HCT116 (cell line): ENCODE measurements around the gene NMS. TPM values are rescaled to one million over a fixed set of nuclear protein-coding genes. Genes with fewer than 3 reads are reported as not detected.

Experiments
- ATAC-seq: fragments of 200-7000 bp; cut with Tn5 transposase; 2 replicates; pipeline ENCODE4 v1.9.1; 2020; ENCODE audit warnings: mild to moderate bottlenecking, moderate library complexity
- BruUV-seq: library from RNA; stranded (reverse); fragments of 400-500 nt; replicated peaks from 2 replicates; lab custom pipeline; 2021; lab: Mats Ljungman, UMichigan
- CTCF ChIA-PET: fragments of 300-600 bp; sonication (Branson Sonifier 250); formaldehyde crosslinking; loops from one replicate; lab custom pipeline; 2021; ENCODE audit warnings: antibody characterized with exemption; lab: Charles Lee
- POLR2A ChIA-PET: fragments of 300-600, 350-600 bp; sonication (Branson Sonifier 250); formaldehyde crosslinking; loops from one replicate; lab custom pipeline; 2021; ENCODE audit warnings: antibody characterized with exemption; lab: Charles Lee
- RAD21 ChIA-PET, 2 experiments: fragments of 300-600 bp; sonication (Branson Sonifier 250); formaldehyde crosslinking; loops; one replicate each; lab custom pipeline; 2023; ENCODE audit warnings: low total read pairs in 2 of 2; ENCODE audit not compliant: uncharacterized antibody in 2 of 2, unreplicated experiment in 2 of 2, low non-redundant PET in 1 of 2; lab: Charles Lee
- DNase-seq: peaks from one replicate; pipeline ENCODE4 v3.0.0-alpha.2; 2010; ENCODE audit warnings: low read depth, low spot score
- H2AFZ ChIP-seq: fragments of 200-600 bp; shearing (Covaris generic), sonication (generic); 2 replicates; pipeline ENCODE4 v1.6.1; 2017; ENCODE audit warnings: low read depth, mixed run types, mixed read lengths, antibody characterized with exemption, low read length; ENCODE audit not compliant: poor library complexity, severe bottlenecking
- H3K27ac ChIP-seq: 2 replicates; pipeline ENCODE4 v1.5.1; 2012; ENCODE audit warnings: low read depth, low read length
- H3K27me3 ChIP-seq: fragments of 200-600 bp; sonication (generic); 2 replicates; pipeline ENCODE4 v1.6.1; 2016; ENCODE audit warnings: mixed run types, low read length, mixed read lengths; ENCODE audit not compliant: insufficient read depth
- H3K36me3 ChIP-seq, 2 experiments: fragments of 200-500 bp in 1 of 2; fragments of 200-600 bp in 1 of 2; sonication (Bioruptor generic) in 1 of 2; sonication (generic) in 1 of 2; 2 replicates each; pipeline versions ENCODE4 v1.5.1 to v1.6.1; 2014 to 2016; ENCODE audit warnings: low read length in 2 of 2, inconsistent platforms in 1 of 2, mixed read lengths in 1 of 2, mixed run types in 1 of 2; ENCODE audit not compliant: insufficient read depth in 2 of 2, control insufficient read depth in 1 of 2
- H3K4me1 ChIP-seq, 2 experiments: fragments of 200-600 bp in 1 of 2; sonication (generic) in 1 of 2; 2 replicates each; pipeline versions ENCODE4 v1.5.1 to v1.6.1; 2012 to 2017; ENCODE audit warnings: low read length in 2 of 2, inconsistent platforms in 1 of 2, mild to moderate bottlenecking in 1 of 2, mixed read lengths in 1 of 2, mixed run types in 1 of 2, moderate library complexity in 1 of 2; ENCODE audit not compliant: insufficient read depth in 2 of 2, control insufficient read depth in 1 of 2
- H3K4me2 ChIP-seq: fragments of 200-600 bp; sonication (generic); 2 replicates; pipeline ENCODE4 v1.6.1; 2017; ENCODE audit warnings: mixed run types, low read length, mixed read lengths
- H3K4me3 ChIP-seq, 2 experiments: fragments of 200-600 bp in 1 of 2; sonication (generic) in 1 of 2; replicated peaks in 1 of 2; 2 replicates each; pipeline ENCODE4 v1.5.1; 2011 to 2016; ENCODE audit warnings: low read length in 2 of 2, control low read depth in 1 of 2, low read depth in 1 of 2, mild to moderate bottlenecking in 1 of 2, mixed read lengths in 1 of 2, mixed run types in 1 of 2
- H3K79me2 ChIP-seq: fragments of 200-600 bp; sonication (generic); 2 replicates; pipeline ENCODE4 v1.6.1; 2017; ENCODE audit warnings: mild to moderate bottlenecking, mixed run types, low read length, moderate library complexity, mixed read lengths; ENCODE audit not compliant: insufficient read depth
- H3K9ac ChIP-seq: fragments of 200-600 bp; sonication (generic); 2 replicates; pipeline ENCODE4 v1.6.1; 2016; ENCODE audit warnings: low read length, mixed read lengths
- H3K9me2 ChIP-seq: fragments of 200-600 bp; sonication (generic), shearing (Covaris generic); 2 replicates; pipeline ENCODE4 v1.6.1; 2017; ENCODE audit warnings: mixed run types, mild to moderate bottlenecking, moderate library complexity; ENCODE audit not compliant: insufficient read depth
- H3K9me3 ChIP-seq, 2 experiments: fragments of 200-500 bp in 1 of 2; fragments of 200-600 bp in 1 of 2; sonication (Bioruptor generic) in 1 of 2; sonication (generic) in 1 of 2; 2 replicates each; pipeline ENCODE4 v1.6.1; 2014 to 2017; ENCODE audit warnings: low read length in 2 of 2, mixed read lengths in 2 of 2, inconsistent platforms in 1 of 2, low read depth in 1 of 2, mild to moderate bottlenecking in 1 of 2, mixed run types in 1 of 2, moderate library complexity in 1 of 2; ENCODE audit not compliant: control insufficient read depth in 1 of 2, insufficient read depth in 1 of 2
- H4K20me1 ChIP-seq: fragments of 200-600 bp; sonication (generic), shearing (Covaris generic); 2 replicates; pipeline ENCODE4 v1.6.1; 2017; ENCODE audit warnings: mixed run types, mild to moderate bottlenecking, moderate library complexity; ENCODE audit not compliant: insufficient read depth
- CBX3 ChIP-seq: IDR thresholded peaks from 2 replicates; pipeline ENCODE4 v1.6.1; 2012; ENCODE audit warnings: low read depth
- CEBPB ChIP-seq: IDR thresholded peaks from 2 replicates; pipeline ENCODE4 v1.6.1; 2012; ENCODE audit warnings: low read depth
- CTCF ChIP-seq, 3 experiments: fragments of 200-600 bp in 1 of 3; sonication (generic) in 1 of 3; IDR thresholded peaks in 2 of 3; conservative IDR thresholded peaks in 1 of 3; 2 replicates each; pipeline ENCODE4 v1.5.1; 2012 to 2017; ENCODE audit warnings: low read depth in 2 of 3, low read length in 2 of 3, antibody characterized with exemption in 1 of 3, borderline replicate concordance in 1 of 3, control low read depth in 1 of 3, mild to moderate bottlenecking in 1 of 3, mixed read lengths in 1 of 3, mixed run types in 1 of 3, moderate library complexity in 1 of 3; ENCODE audit not compliant: insufficient read depth in 1 of 3
- EGR1 ChIP-seq: IDR thresholded peaks from 2 replicates; pipeline ENCODE4 v1.6.1; 2012; ENCODE audit warnings: low read depth
- EZH2 ChIP-seq: fragments of 200-600 bp; sonication (generic); IDR thresholded peaks from 2 replicates; pipeline ENCODE4 v1.6.1; 2017; ENCODE audit warnings: antibody characterized with exemption, mixed run types
- FOSL1 ChIP-seq: IDR thresholded peaks from 2 replicates; pipeline ENCODE4 v1.6.1; 2012; ENCODE audit warnings: low read depth
- POLR2AphosphoS5 ChIP-seq: IDR thresholded peaks from 2 replicates; pipeline ENCODE4 v1.6.1; 2011; ENCODE audit warnings: mild to moderate bottlenecking, low read depth, low read length, moderate library complexity
- SIN3A ChIP-seq: IDR thresholded peaks from 2 replicates; pipeline ENCODE4 v1.6.1; 2012; ENCODE audit warnings: low read depth
- TCF7L2 ChIP-seq: IDR thresholded peaks from 2 replicates; pipeline ENCODE4 v1.7.0; 2011; ENCODE audit warnings: borderline replicate concordance, inconsistent platforms; ENCODE audit not compliant: insufficient read depth, insufficient read length; ENCODE audit errors: extremely low read depth
- ZBTB33 ChIP-seq: IDR thresholded peaks from 2 replicates; pipeline ENCODE4 v1.6.1; 2011; ENCODE audit warnings: mild to moderate bottlenecking, low read length, moderate library complexity; ENCODE audit not compliant: insufficient replicate concordance; ENCODE audit errors: extremely low read depth
- ZNF274 ChIP-seq: fragments of 200-500 bp; sonication (Bioruptor generic); IDR thresholded peaks from 2 replicates; pipeline ENCODE4 v1.6.1; 2014; ENCODE audit warnings: mild to moderate bottlenecking, low read depth, low read length, inconsistent platforms
- intact Hi-C: fragments of 100-400 bp; cut with micrococcal nuclease; formaldehyde crosslinking; loops from 2 replicates; pipeline ENCODE4 v1.10.0; 2022
- total RNA-seq: library from RNA; stranded (reverse); gene quantifications from one replicate; pipeline ENCODE4 v1.2.1, GENCODE V29; 2021; ENCODE audit not compliant: unreplicated experiment
- TF ChIP-seq, protein P1 (sequence below): IDR thresholded peaks from 2 replicates; pipeline ENCODE4 v1.6.1; 2012
- TF ChIP-seq, protein P2 (sequence below): IDR thresholded peaks from 2 replicates; pipeline ENCODE4 v1.6.1; 2012; ENCODE audit warnings: low read depth

NMS gene
- total RNA-seq, 1 experiment from 2014 or later, result not detected

DNA sequence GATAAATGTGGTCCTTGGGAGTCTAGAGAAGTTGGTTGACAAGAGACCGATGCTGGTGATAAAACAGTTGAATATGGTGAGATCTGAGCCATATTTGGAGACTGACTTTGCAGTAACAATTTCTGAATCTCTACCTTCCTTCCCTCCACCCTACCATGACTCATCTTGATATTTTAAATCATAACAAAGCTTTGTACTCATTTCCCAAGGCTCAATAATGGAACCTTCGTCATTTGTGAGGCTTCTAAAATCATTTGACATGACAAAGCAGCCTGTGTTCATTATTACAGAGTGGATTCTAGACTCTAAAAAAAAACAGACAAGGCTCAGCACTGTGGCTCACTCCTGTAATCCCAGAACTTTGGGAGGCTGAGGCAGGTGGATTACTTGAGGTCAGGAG is 54.0 kb downstream of the NMS start (continued):
- TF ChIP-seq SIN3A (no peak), ZBTB33 (no peak)

- no TSS peak for BruUV-seq
- no peaks in the 10 kb centered on the region for H3K9me2 ChIP-seq
Measured at GRCh38 chr2:100526868-100527267, 56.6 kb downstream of the NMS start.

More at GRCh38 chr2:100526868-100527267, 56.6 kb downstream of the NMS start:
- ATAC-seq (no peak), DNase-seq (no peak)
- no peak overlapping the region for H3K4me2 ChIP-seq
- H3K27me3 ChIP-seq, result no peaks in the 10 kb centered on the region
- H3K79me2 ChIP-seq, result no peaks in the 10 kb centered on the region
- no peak overlapping the region for H3K27ac ChIP-seq
- RAD21 ChIA-PET, result no interaction called here
- H4K20me1 ChIP-seq, result no peaks in the 10 kb centered on the region
- no peaks in the 10 kb centered on the region for H3K9me3 ChIP-seq
- intact Hi-C loops, result no loop called here
- no peak overlapping the region for H2AFZ ChIP-seq
- H3K4me3 ChIP-seq, result no peak overlapping the region
- H3K4me1 ChIP-seq, result no peaks in the 10 kb centered on the region
- CTCF ChIA-PET, result no interaction called here
- H3K9ac ChIP-seq, result no peak overlapping the region
- TF ChIP-seq, protein P1, sequence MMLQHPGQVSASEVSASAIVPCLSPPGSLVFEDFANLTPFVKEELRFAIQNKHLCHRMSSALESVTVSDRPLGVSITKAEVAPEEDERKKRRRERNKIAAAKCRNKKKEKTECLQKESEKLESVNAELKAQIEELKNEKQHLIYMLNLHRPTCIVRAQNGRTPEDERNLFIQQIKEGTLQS, result no peak
- TF ChIP-seq, protein P2, sequence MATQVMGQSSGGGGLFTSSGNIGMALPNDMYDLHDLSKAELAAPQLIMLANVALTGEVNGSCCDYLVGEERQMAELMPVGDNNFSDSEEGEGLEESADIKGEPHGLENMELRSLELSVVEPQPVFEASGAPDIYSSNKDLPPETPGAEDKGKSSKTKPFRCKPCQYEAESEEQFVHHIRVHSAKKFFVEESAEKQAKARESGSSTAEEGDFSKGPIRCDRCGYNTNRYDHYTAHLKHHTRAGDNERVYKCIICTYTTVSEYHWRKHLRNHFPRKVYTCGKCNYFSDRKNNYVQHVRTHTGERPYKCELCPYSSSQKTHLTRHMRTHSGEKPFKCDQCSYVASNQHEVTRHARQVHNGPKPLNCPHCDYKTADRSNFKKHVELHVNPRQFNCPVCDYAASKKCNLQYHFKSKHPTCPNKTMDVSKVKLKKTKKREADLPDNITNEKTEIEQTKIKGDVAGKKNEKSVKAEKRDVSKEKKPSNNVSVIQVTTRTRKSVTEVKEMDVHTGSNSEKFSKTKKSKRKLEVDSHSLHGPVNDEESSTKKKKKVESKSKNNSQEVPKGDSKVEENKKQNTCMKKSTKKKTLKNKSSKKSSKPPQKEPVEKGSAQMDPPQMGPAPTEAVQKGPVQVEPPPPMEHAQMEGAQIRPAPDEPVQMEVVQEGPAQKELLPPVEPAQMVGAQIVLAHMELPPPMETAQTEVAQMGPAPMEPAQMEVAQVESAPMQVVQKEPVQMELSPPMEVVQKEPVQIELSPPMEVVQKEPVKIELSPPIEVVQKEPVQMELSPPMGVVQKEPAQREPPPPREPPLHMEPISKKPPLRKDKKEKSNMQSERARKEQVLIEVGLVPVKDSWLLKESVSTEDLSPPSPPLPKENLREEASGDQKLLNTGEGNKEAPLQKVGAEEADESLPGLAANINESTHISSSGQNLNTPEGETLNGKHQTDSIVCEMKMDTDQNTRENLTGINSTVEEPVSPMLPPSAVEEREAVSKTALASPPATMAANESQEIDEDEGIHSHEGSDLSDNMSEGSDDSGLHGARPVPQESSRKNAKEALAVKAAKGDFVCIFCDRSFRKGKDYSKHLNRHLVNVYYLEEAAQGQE, result no peak
- TF ChIP-seq POLR2AphosphoS5 (no peak), FOSL1 (no peak), EGR1 (no peak), ZNF274 (no peak), CEBPB (no peak), TCF7L2 (no peak), SIN3A (no peak), CBX3 (no peak), CTCF (IDR thresholded peaks at IDR 0.05 in 2 of 3, conservative IDR thresholded peaks at IDR 0.05 in 1 of 3; ENCODE audit: borderline replicate concordance in 1 of 3, insufficient read depth in 1 of 3, low read depth in 2 of 3, low read length in 2 of 3) (no peak), EZH2 (no peak)
- TF ChIP-seq, all 23 proteins: peak for 0
- POLR2A ChIA-PET, result no interaction called here
- H3K36me3 ChIP-seq, result no peaks in the 10 kb centered on the region
